Measurements from ENCODE around the gene LTA4H.
A peak's percentile ranks its signal among the peaks of the same experiment; 100 is the strongest.
"Not testable (repeated sequence)": the region's sequence is repeated elsewhere in the genome, so short reads cannot be mapped to it uniquely, and the experiment has no call there.

The LTA4H gene
- total RNA-seq: 88.2 to 91.3 reads per million in 2 donors

- peak; percentile 74 for DNase-seq
These were observed at the start of gene LTA4H for GRCh38 chr12:96035283-96036236. TSS of gene LTA4H (minus strand) at chr12:96035587. CDS start at chr12:96035519, 68 bp downstream.

GRCh38 chr12:96084624-96085023, 49.2 kb upstream of the LTA4H start:
- no peak for DNase-seq

- no peak for DNase-seq
These were observed 47.8 kb upstream of the LTA4H start for GRCh38 chr12:96083020-96083719.

GRCh38 chr12:96081596-96081995, 46.2 kb upstream of the LTA4H start:
- DNase-seq: no peak

GRCh38 chr12:96078231-96079135, 43.1 kb upstream of the LTA4H start:
- DNase-seq: no peak

GRCh38 chr12:96077081-96077480, 41.7 kb upstream of the LTA4H start:
- DNase-seq: no peak

GRCh38 chr12:96075560-96075959, 40.2 kb upstream of the LTA4H start:
- DNase-seq: no peak

GRCh38 chr12:96073346-96074330, 38.3 kb upstream of the LTA4H start:
- DNase-seq: no peak

GRCh38 chr12:96070670-96071279, 35.4 kb upstream of the LTA4H start:
- no peak for DNase-seq

GRCh38 chr12:96069511-96070231, 34.3 kb upstream of the LTA4H start:
- DNase-seq: no peak

- no peak for DNase-seq
These were observed 33.2 kb upstream of the LTA4H start for GRCh38 chr12:96068636-96069035.

GRCh38 chr12:96068111-96068510, 32.7 kb upstream of the LTA4H start:
- DNase-seq: no peak

GRCh38 chr12:96065776-96066175, 30.4 kb upstream of the LTA4H start:
- DNase-seq: not testable (repeated sequence)

GRCh38 chr12:96064966-96065365, 29.6 kb upstream of the LTA4H start:
- DNase-seq: no peak

GRCh38 chr12:96064271-96064670, 28.9 kb upstream of the LTA4H start:
- DNase-seq: no peak

GRCh38 chr12:96063046-96063445, 27.7 kb upstream of the LTA4H start:
- DNase-seq: no peak

- no peak for DNase-seq
These were observed 26.6 kb upstream of the LTA4H start for GRCh38 chr12:96061864-96062453.

- DNase-seq: no peak
These were observed 25.9 kb upstream of the LTA4H start for GRCh38 chr12:96061323-96061722.

GRCh38 chr12:96060041-96060440, 24.7 kb upstream of the LTA4H start:
- DNase-seq: no peak

- no peak for DNase-seq
These were observed 22.7 kb upstream of the LTA4H start for GRCh38 chr12:96057986-96058553.

Data from activated gamma-delta T cell (primary cell).